A204.1 (cell line): ENCODE data around the gene DLK2.

Source experiments
- FAIRE-seq: peaks from 2 replicates; lab custom pipeline; 2012; peaks lifted over from hg19 to GRCh38; lab: Jason Lieb, UNC

The DLK2 gene

DNA sequence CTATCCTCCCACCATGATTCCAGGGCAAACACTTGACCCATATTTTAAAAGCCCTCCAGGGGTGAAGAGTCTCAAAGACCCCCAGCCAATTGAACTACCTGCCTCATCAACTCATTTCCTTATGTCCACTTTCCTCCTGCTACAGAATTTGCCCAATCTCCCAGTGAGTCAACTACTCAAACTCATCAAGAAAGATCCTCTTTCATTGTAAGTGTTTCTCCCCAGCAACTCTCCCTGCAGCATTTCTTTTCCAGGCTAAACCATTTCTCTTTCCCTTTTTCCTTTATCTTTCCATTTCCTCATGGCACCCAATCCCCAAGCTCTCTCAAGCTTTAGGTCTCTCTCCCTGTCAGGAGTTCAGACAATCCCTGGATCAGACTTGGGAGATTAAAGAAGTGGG lies 1.5 kb downstream of the DLK2 start:
- FAIRE-seq: no peak

DNA sequence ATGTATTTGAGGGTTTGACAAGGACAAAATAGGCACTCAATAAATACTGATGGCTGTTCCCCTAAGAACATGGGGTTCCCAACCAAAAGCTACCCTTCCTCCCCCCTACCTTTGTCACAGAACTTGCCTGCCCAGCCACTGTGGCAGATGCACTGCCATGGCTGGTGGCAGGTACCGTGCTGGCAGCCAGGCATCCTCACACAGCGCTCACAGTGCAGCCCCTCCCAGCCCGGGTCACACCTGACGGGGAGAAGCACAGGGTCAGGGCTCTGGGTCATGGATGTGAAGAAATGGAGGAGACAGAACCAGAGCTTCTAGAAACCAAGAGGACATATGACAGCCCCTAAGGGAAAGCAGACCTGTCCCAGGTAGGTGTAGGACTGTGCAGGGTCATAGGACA lies 2.5 kb downstream of the DLK2 start:
- FAIRE-seq: no peak

DNA sequence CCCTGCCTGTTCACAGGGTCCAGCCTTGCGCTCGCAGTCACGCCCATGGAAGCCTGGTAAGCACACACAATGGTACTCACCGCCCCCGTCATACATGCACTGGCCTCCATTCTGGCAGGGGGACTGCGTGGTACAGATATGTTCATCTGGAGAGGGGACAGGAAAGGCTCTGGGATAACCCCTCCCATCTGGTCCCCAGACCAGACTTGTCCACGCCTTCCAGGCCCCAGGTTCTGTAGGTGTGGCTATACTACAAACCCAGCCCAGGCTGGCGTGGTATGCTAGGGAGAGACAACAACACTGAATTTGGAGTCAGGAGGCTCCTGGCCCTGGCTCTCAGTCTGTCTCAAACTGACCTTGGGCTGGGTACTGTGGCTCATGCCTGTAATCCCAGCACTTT lies 3.4 kb downstream of the DLK2 start:
- FAIRE-seq: no peak

DNA sequence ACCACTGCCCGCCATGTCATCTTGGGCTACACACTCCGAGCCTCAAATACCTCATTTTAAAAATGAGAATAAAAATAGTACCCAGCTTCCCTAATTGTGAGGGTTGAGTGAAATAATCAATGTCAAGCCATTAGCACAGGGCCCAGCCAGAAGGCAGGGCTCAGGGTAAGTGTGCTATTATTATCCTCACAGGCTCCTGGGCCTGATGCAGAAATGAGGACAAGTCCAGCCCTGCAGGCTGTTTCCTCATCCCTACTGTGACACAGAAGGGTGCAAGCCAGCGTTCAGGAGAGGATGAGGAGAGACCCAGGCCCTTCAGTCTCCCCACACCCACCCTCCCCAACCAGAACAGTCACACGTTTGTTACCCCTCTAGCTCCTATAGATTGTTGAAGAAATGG lies 4.0 kb downstream of the DLK2 start:
- no peak for FAIRE-seq

DNA sequence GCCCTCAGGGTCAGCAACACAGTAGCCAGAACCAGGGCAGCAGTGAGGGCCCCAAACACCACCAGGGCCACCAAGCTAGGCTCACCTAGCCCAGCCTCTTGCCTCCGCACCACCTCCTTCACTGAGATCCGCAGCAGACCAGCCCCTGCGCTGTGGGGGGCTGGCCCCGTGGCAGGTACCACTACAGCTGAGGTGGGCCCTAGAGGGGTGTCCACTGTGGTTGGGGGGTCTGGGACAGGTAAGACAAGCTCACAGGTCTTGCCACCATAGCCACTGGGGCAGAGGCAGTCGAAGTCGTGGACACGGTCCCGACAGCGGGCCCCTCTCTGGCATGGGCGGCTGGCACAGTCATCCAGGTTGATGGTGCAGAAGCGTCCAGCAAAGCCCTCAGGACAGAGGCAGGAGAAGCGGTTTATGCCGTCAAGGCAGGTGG lies 4.6 kb downstream of the DLK2 start:
- FAIRE-seq: no peak

DNA sequence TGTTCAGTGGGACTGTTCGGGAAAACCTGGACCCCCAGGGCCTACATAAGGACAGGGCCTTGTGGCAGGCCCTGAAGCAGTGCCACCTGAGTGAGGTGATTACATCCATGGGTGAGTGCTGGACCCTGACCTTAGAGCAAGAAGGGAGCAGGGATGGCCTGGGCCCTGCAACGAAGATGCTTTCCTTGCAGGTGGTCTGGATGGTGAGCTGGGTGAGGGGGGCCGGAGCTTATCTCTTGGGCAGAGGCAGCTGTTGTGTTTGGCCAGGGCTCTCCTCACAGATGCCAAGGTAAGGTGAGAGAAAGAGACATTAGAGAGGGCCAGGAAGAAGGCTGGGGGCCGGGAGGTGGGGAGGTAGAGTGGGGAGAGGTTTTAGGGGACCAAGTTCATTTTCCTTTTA lies 6.4 kb downstream of the DLK2 start:
- no peak for FAIRE-seq

DNA sequence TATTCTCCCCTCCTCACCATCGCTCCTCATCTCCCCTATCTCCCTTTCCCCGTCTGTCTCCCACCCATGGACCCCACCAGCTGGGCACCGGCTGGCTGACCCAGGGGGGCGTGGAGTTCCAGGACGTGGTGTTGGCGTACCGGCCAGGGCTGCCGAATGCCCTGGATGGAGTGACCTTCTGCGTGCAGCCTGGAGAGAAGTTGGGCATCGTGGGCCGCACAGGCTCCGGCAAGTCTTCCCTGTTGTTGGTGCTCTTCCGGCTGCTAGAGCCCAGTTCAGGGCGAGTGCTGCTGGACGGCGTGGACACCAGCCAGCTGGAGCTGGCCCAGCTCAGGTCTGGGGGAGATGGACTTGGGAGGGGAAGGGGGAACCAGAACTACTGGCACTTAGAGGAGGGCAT lies 7.7 kb downstream of the DLK2 start:
- no peak for FAIRE-seq

DNA sequence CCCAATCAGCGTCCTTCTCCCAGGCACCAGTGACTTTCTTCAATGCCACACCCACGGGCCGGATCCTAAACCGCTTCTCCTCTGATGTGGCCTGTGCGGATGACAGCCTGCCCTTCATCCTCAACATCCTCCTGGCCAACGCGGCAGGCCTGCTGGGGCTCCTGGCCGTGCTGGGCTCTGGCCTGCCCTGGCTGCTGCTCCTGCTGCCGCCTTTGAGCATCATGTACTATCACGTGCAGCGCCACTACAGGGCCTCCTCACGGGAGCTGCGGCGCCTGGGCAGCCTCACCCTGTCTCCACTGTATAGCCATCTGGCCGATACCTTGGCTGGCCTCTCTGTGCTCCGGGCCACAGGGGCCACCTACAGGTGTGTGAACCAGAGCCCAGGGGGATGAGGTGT lies 9.8 kb downstream of the DLK2 start:
- no peak for FAIRE-seq

DNA sequence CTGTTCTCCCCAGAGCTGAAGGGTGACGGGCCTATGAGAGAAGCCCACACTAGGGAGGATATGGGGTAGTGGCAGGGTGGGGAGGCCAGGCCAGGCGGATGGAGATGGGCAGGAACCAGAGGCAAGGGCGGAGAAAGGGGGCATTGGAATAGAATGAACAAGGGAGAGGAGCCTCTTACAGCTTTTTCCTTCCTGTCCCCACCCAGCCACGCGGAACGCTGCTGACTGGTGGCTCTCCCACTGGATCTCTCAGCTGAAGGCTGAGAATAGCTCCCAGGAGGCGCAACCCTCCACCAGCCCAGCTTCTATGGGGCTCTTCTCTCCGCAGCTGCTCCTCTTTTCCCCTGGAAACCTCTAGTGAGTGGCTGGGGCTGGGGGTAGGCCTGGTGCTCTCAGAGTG lies 10.8 kb downstream of the DLK2 start:
- no peak for FAIRE-seq

DNA sequence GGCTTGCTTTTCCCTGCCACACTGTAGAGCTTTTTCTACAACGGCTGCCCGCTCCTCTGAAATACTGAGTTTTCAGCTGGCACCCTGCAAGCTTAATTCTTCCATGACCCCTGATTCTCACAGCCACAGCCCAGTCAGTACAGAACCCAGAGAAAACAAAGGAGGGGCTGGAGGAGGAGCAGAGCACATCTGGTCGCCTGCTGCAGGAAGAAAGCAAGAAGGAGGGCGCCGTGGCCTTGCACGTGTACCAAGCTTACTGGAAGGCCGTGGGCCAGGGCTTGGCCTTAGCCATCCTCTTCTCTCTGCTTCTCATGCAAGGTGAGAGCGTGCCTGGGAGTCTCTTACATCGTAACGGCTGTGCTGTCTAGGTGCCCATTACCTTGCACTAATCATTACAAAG lies 11.3 kb downstream of the DLK2 start:
- no peak for FAIRE-seq

DNA sequence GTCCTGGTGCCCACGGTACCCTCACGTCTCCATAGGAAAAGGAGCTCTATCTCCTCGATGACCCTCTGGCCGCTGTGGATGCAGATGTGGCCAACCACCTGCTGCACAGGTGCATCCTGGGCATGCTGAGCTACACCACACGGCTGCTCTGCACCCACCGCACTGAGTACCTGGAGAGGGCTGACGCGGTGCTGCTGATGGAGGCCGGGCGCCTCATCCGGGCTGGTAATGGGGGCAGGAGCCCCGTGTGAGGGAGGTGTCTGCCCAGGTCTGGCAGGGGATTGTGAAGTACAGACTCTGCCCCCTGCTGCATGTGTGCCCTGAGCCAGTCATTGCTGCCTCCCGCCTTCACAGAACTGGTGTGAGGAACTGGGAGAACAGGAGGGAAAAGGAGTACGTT lies 12.4 kb downstream of the DLK2 start:
- FAIRE-seq: no peak

DNA sequence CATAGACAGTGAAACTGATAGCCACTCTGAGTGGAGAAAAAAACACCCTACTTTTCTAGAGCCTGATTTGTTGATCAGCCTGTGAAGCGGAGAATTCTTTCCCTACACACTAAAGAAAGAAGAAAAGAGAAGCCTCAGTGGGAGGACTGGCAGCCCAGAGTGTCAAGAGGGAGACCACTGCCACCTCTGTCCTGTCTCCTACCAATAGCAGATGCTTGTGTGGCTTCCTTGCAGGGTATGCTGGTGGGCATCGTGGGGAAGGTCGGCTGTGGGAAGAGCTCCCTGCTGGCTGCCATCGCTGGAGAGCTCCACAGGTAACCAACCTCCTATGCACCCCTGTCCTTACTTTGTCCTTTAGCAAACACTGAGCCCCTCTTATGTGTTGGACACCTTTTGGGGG lies 17.6 kb downstream of the DLK2 start:
- FAIRE-seq: no peak

DNA sequence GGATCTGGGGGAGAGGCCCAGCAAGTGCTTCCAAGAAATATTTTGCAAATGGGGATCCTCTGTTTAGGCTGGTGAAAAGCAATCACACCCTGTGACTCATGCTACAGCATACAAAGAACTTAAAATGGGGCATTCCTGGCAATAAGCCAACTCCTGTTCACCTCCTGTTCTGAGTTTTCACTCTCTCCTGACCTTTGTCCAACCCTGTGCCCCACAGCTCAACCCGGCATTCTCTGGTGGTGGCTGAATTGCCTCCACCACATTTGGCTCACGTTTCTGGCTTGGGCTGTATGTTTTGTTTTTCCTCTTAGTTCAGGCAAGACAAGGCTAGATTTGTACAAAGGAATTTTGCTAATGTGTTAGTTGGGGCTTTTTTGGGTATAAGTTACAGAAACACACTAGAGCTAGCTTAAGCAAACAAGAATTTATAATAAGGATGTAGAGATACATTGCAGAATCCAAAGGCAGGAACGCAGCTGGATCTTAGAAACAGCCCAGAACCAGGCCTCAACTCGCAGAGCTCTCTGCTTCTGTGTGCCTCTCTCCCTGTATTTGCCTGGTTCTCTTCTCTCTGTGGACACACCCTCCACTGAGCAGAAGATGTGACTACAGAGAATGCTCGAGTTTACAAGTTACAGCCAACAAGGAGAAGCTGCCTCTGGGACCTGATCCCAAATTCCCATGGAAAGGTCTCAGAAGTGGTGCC lies 18.6 kb downstream of the DLK2 start:
- FAIRE-seq: no peak

DNA sequence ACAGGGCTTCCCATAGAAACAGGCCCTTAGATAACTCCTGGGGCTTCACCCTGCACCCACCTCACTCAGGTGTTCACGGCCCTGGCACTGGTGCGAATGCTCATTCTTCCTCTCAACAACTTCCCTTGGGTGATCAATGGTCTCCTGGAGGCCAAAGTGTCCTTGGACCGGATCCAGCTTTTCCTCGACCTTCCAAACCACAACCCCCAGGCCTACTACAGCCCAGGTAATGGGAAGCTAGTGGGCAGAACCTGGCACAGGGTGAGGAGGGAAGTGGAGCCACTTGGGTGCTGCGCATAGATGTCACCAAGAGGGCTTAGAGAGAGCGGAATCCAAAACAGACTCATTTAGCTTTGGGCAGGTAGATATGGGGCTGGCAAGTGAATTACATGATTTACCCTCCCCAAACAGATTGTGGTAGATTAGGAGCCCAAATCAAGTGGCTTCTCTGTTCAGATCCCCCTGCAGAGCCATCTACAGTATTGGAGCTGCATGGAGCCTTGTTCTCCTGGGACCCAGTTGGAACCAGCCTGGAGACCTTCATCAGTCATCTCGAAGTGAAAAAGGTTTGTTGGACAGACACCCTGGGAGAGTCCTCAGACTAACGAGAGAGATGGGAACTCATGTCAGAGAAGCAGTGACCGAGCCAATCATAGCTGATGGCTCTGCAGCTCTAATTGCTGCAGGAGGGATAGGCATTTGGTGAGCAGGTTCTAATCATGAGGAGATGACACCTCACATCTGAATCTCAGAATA lies 19.5 kb downstream of the DLK2 start:
- FAIRE-seq: no peak

DNA sequence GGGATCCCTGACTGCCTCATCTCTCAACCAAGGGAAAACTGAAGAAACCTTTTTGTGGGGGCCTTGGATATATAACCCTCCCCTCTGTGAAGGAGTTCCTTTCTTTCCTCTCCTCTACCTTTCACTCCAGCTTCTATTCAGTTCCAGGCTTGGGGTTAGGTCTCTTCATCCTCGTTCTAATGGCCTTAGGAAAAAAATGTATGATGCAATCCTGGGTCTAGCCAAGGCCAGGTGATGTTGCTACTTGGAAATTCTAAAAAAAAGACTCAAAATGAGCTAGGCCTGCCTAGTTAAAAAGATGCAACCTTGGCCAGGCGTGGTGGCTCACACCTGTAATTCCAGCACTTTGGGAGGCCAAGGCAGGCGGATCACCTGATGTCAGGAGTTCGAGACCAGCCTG lies 20.4 kb downstream of the DLK2 start:
- FAIRE-seq: no peak

DNA sequence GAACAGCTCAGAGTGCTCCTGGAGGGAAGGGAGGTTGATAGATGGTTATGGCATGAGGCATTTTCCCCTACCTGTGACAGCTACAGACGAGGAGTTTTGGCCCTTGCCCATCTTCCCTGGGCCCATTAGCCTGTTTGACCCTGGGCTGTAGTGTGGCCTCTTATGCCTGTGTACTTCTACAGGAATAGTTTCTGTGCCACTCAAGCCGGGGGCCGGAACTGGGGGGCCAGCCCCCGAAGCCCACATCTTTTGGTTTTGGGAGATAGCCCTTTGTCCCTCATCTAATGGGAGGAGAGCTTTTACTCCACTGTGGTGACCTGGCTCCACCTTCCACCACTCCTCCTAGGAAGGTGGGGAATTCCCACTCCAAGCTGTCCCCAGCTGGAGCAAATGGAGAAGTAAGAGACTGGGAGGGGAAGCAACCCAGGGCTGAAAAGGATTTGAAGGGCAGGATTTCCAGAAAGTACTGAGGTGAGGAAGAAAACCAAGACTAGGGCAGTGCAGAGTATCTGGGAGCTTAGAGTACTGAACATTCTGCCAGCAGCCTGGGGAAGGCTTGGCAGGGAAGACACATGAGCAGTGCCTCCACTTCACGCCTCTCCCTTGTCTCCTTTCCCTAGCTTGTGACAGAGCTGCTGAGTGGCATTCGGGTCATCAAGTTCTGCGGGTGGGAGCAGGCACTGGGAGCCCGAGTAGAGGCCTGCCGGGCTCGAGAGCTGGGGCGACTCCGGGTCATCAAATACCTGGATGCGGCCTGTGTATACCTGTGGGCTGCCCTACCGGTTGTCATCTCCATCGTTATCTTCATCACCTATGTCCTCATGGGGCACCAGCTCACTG lies 21.1 kb downstream of the DLK2 start:
- no peak for FAIRE-seq

DNA sequence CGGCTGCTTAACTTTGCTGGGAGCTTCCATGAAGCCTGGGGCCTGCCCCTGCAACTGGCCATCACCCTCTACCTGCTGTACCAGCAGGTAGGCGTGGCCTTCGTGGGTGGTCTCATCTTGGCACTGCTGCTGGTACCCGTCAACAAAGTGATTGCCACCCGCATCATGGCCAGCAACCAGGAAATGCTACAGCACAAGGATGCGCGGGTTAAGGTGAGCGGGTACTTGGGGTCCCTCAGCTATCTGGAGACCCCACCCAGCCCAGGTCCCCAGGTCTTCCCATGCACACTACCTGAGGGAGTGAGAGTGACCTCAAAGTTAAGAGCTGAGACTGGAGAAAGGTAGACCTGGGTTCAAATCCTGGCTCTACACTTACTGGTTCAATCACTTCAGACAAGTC lies 22.2 kb downstream of the DLK2 start:
- FAIRE-seq: no peak

DNA sequence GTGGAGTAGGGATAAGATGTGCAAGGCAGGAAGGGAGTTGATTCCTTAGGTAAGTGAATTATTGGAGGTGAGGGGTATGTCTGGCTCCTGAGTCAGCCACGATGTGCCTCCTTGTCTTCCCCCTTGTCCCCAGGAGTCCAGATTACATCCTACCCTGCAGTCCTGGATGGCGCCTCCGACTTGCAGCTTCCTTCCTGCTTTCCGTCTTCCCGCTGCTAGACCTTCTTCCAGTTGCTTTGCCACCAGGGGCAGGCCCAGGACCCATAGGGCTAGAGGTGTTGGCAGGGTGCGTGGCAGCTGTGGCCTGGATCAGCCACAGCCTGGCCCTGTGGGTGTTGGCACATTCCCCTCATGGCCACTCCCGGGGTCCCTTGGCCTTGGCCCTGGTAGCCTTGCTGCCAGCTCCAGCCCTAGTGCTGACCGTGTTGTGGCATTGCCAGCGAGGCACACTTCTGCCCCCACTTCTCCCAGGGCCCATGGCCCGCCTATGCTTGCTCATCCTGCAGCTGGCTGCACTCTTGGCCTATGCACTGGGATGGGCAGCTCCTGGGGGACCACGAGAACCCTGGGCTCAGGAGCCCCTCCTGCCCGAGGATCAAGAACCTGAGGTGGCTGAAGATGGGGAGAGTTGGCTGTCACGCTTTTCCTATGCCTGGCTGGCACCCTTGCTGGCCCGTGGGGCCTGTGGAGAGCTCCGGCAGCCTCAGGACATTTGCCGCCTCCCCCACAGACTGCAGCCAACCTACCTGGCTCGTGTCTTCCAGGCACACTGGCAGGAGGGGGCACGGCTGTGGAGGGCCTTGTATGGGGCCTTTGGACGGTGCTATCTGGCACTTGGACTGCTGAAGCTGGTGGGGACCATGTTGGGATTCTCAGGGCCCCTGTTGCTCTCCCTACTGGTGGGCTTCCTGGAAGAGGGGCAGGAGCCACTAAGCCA lies 23.1 kb downstream of the DLK2 start:
- FAIRE-seq: no peak

DNA sequence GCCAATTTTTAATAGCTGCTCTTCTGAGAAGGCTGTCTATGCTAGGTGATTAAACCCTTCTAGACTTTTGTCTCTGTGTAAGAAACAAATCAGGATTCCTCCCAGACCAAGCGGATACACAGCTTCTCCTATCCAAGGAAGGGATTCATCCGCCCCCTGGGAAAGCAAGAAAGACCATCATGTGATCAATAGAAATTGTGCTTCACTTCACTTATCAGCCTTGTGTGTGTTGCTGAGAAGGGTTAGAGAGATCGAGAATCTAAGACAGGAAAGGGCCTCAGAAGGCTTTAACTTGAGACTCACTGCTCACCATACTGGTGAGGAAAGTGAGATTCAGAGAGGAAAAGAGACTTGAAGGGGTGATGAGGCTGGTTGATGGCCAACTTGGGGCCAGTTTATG lies 26.5 kb downstream of the DLK2 start:
- FAIRE-seq: no peak

DNA sequence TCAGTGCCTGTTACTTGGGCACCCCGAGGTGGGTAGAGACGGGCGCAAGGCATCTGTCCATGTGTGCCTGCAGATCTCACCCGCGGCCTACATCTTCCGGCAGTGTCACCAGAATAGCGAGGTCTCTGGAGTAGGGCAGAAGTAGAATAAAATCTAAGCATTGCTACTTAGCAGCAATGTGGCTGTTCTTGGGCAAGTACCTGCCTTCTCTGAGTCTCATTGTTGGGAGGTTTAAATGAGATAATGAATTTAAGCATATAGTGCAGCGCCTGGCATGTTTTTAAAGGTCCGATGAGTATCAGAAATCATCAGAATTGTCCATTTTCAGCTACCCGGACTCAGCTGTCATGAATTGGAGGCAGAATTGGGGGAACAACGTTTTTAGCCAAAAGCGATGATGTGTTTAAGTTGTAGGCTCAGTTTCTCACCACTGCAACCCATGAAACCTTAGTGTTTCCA lies 27.2 kb downstream of the DLK2 start:
- FAIRE-seq: no peak

DNA sequence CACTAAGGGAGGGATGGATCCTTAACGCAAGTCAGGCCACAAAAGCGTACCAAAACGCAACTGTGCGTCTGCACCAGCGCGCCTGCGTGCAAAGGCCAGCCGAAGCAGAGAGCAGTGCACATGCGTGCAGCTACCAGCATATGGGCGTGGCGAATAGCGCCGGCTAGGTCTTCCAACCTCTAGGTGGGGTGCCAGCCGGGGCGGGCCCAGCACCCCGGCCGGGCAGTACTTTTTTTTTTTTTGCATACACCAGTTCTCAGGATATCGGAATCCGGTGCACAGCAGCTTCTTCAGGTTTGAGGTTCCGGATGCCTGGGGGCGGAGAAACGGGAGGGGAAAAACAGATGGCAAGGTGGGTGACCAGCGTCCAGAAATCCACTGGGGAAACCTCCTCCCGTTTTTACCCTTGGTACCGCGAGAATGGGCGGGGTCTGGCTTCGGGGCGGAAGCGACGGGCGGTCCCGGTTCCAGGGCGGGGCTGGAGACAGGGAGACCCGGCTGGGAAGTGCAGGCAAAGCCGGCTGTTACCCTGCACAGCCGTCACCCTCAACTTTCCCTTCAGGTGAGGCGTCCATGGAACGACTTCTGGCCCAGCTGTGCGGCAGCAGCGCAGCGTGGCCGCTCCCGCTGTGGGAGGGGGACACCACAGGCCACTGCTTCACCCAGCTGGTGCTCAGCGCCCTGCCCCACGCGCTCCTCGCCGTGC lies 27.8 kb downstream of the DLK2 start, which contains the start of gene ABCC10:
TSS of gene ABCC10 (plus strand) at position 136 of the 706 bp plus-strand sequence. CDS start at position 574, 438 bp downstream.
- peak; percentile 87 for FAIRE-seq
